Caco-2 (cell line): ENCODE data around the gene AMER2. TPM values are rescaled to one million over a fixed set of nuclear protein-coding genes. Genes with fewer than 3 reads are reported as not detected.

Experiments
- BruUV-seq: library from RNA; stranded (reverse); fragments of 400-500 nt; replicated peaks from 2 replicates; lab custom pipeline; 2021; lab: Mats Ljungman, UMichigan
- CTCF ChIA-PET: fragments of 300-600 bp; sonication (Branson Sonifier 250); formaldehyde crosslinking; loops from one replicate; lab custom pipeline; 2022; ENCODE audit warnings: antibody characterized with exemption; lab: Charles Lee
- POLR2A ChIA-PET: fragments of 300-600 bp; sonication (Branson Sonifier 250); formaldehyde crosslinking; loops from one replicate; lab custom pipeline; 2022; ENCODE audit warnings: antibody characterized with exemption; lab: Charles Lee
- DNase-seq, 2 experiments: peaks; one replicate each; pipeline versions ENCODE4 v3.0.0 to v3.0.0-alpha.2; 2020 to 2022
- H3K27me3 ChIP-seq: replicated peaks from 2 replicates; pipeline ENCODE4 v1.6.0; 2011; ENCODE audit warnings: low read length; ENCODE audit not compliant: control insufficient read depth, insufficient read depth
- H3K36me3 ChIP-seq: 2 replicates; pipeline ENCODE4 v1.5.1; 2011; ENCODE audit warnings: low read length; ENCODE audit not compliant: control insufficient read depth, insufficient read depth
- H3K4me1 ChIP-seq: fragments of 250-450 bp; sonication (Bioruptor Pico); 2 replicates; pipeline ENCODE4 v1.5.1; 2020; ENCODE audit warnings: mild to moderate bottlenecking
- H3K4me3 ChIP-seq: 2 replicates; pipeline ENCODE4 v1.5.1; 2011; ENCODE audit warnings: low read depth, mild to moderate bottlenecking, control low read depth, low read length
- H3K9me3 ChIP-seq: fragments of 250-450 bp; sonication (Bioruptor Pico); 2 replicates; pipeline ENCODE4 v1.5.1; 2020; ENCODE audit warnings: mild to moderate bottlenecking, moderate library complexity
- H3K27ac Mint-ChIP-seq: one replicate; pipeline ENCODE4 v1.8.0; 2022; ENCODE audit warnings: mixed read lengths; ENCODE audit not compliant: unreplicated experiment
- H3K27me3 Mint-ChIP-seq: one replicate; pipeline ENCODE4 v1.8.0; 2022; ENCODE audit warnings: mixed read lengths; ENCODE audit not compliant: insufficient read depth, unreplicated experiment
- H3K36me3 Mint-ChIP-seq: one replicate; pipeline ENCODE4 v1.8.0; 2022; ENCODE audit warnings: mild to moderate bottlenecking, mixed read lengths; ENCODE audit not compliant: insufficient read depth, unreplicated experiment
- H3K4me1 Mint-ChIP-seq: one replicate; pipeline ENCODE4 v1.8.0; 2022; ENCODE audit warnings: low read depth, mixed read lengths; ENCODE audit not compliant: unreplicated experiment
- H3K4me3 Mint-ChIP-seq: one replicate; pipeline ENCODE4 v1.8.0; 2022; ENCODE audit warnings: mild to moderate bottlenecking, moderate library complexity, mixed read lengths; ENCODE audit not compliant: unreplicated experiment
- H3K9me3 Mint-ChIP-seq: one replicate; pipeline ENCODE4 v1.8.0; 2022; ENCODE audit warnings: mixed read lengths; ENCODE audit not compliant: unreplicated experiment
- CTCF ChIP-seq, 2 experiments: fragments of 200-600 bp in 1 of 2; IDR thresholded peaks; 1 replicate in 1 of 2; 2 replicates in 1 of 2; pipeline versions ENCODE4 v1.5.1 to v1.8.0; 2011 to 2022; ENCODE audit warnings: antibody characterized with exemption in 1 of 2, control low read depth in 1 of 2, inconsistent platforms in 1 of 2, low read depth in 1 of 2, low read length in 1 of 2, mild to moderate bottlenecking in 1 of 2, moderate library complexity in 1 of 2; ENCODE audit not compliant: insufficient read depth in 1 of 2, severe bottlenecking in 1 of 2, unreplicated experiment in 1 of 2
- intact Hi-C: fragments of 100-400 bp; cut with micrococcal nuclease; formaldehyde crosslinking; loops from one replicate; pipeline ENCODE4 v1.10.0; 2022; ENCODE audit not compliant: unreplicated experiment
- total RNA-seq: library from RNA; stranded (reverse); gene quantifications from 2 replicates; pipeline ENCODE4 v1.2.3, GENCODE V29; 2022

AMER2 gene
- total RNA-seq, 1 experiment from 2014 or later, result not detected

GRCh38 chr13:25174304-25174703 is 2.2 kb upstream of the AMER2 start:
- H3K27me3 ChIP-seq, result no peaks in the 10 kb centered on the region; the same call in 1 of the 2 replicates

DNA sequence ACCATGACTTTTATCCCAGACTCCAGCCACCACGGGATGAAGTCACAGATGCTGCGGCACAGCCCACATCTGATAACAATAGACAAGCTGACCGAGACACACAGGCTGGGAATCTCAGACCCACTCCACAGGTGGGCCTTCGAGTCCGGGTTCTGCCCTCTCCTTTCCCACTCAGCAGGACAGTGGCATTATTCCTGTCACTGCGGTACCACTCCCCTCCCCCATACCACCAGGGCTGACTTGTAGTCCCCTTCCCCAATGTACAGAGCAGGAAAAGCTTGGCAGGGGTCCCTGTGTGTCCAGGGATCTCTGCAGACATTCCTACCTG is 179 bp upstream of the AMER2 start:
- no peak for DNase-seq
- H3K36me3 ChIP-seq, result no peaks in the 10 kb centered on the region
- Mint-ChIP-seq H3K27me3 (peaks cover 14% of the 10 kb centered on the region), H3K9me3 (peaks cover 9% of the 10 kb centered on the region), H3K4me1 (no peaks in the 10 kb centered on the region), H3K4me3 (no peak overlapping the region), H3K36me3 (no peaks in the 10 kb centered on the region), H3K27ac (no peak overlapping the region)
- H3K9me3 ChIP-seq, result no peaks in the 10 kb centered on the region
- CTCF ChIA-PET, result no interaction called here
- BruUV-seq, result no TSS peak
- H3K4me3 ChIP-seq, result no peak overlapping the region
- POLR2A ChIA-PET, result no interaction called here
- no peaks in the 10 kb centered on the region; the same call in 1 of the 2 replicates for H3K27me3 ChIP-seq
- H3K4me1 ChIP-seq, result no peaks in the 10 kb centered on the region
- no peak for TF ChIP-seq CTCF (IDR thresholded peaks at IDR 0.05; ENCODE audit: insufficient read depth in 1 of 2, low read depth in 1 of 2, low read length in 1 of 2, severe bottlenecking in 1 of 2, unreplicated experiment in 1 of 2)
- intact Hi-C loops, result no loop called here

More at GRCh38 chr13:25174304-25174703, 2.2 kb upstream of the AMER2 start:
- ChIA-PET CTCF (no interaction called here), POLR2A (no interaction called here)
- TF ChIP-seq CTCF (IDR thresholded peaks at IDR 0.05; ENCODE audit: insufficient read depth in 1 of 2, low read depth in 1 of 2, low read length in 1 of 2, severe bottlenecking in 1 of 2, unreplicated experiment in 1 of 2), result no peak
- H3K9me3 Mint-ChIP-seq, result peaks cover 9% of the 10 kb centered on the region
- H3K4me1 Mint-ChIP-seq, result peaks cover 6% of the 10 kb centered on the region
- no peaks in the 10 kb centered on the region for H3K36me3 Mint-ChIP-seq
- no TSS peak for BruUV-seq
- no peak overlapping the region for H3K27ac Mint-ChIP-seq
- no peak overlapping the region for H3K4me3 Mint-ChIP-seq
- no peak for DNase-seq
- Histone ChIP-seq H3K4me1 (no peaks in the 10 kb centered on the region), H3K9me3 (no peaks in the 10 kb centered on the region), H3K4me3 (no peak overlapping the region), H3K36me3 (no peaks in the 10 kb centered on the region)
- intact Hi-C loops, result no loop called here
- peaks cover 14% of the 10 kb centered on the region for H3K27me3 Mint-ChIP-seq

DNA sequence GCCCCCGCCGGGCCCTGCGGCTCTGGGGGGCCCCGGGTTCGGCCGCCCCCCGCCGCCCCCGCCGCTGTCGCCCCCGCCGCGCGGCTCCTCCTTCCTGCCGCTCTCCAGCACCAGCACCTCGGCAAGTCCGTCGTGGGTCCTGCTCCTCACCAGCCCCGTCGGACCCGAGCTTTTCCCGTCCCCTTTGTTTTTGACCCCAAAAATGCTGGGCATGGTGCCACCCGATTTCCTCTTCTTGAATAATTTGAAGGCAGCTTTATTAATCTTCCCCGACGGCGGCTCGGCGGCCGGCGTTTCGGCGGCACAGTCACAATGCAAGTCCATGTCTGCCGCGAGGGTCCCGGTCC is 945 bp downstream of the AMER2 start:
- BruUV-seq, result no TSS peak
- CTCF ChIA-PET, result no interaction called here
- Mint-ChIP-seq H3K27me3 (peaks cover 14% of the 10 kb centered on the region), H3K4me3 (no peak overlapping the region), H3K27ac (no peak overlapping the region), H3K9me3 (peaks cover 9% of the 10 kb centered on the region), H3K36me3 (no peaks in the 10 kb centered on the region), H3K4me1 (no peaks in the 10 kb centered on the region)
- H3K36me3 ChIP-seq, result no peaks in the 10 kb centered on the region
- intact Hi-C loops, result no loop called here
- POLR2A ChIA-PET, result no interaction called here
- no peaks in the 10 kb centered on the region for H3K4me1 ChIP-seq
- H3K4me3 ChIP-seq, result no peak overlapping the region
- DNase-seq, result no peak
- H3K9me3 ChIP-seq, result no peaks in the 10 kb centered on the region
- no peaks in the 10 kb centered on the region; the same call in 1 of the 2 replicates for H3K27me3 ChIP-seq
- no peak for TF ChIP-seq CTCF (IDR thresholded peaks at IDR 0.05; ENCODE audit: insufficient read depth in 1 of 2, low read depth in 1 of 2, low read length in 1 of 2, severe bottlenecking in 1 of 2, unreplicated experiment in 1 of 2)
